ENCODE measurements around the gene TBXA2R.
"Not testable (repeated sequence)": the region's sequence is repeated elsewhere in the genome, so short reads cannot be mapped to it uniquely, and the experiment has no call there.

The TBXA2R gene

DNA sequence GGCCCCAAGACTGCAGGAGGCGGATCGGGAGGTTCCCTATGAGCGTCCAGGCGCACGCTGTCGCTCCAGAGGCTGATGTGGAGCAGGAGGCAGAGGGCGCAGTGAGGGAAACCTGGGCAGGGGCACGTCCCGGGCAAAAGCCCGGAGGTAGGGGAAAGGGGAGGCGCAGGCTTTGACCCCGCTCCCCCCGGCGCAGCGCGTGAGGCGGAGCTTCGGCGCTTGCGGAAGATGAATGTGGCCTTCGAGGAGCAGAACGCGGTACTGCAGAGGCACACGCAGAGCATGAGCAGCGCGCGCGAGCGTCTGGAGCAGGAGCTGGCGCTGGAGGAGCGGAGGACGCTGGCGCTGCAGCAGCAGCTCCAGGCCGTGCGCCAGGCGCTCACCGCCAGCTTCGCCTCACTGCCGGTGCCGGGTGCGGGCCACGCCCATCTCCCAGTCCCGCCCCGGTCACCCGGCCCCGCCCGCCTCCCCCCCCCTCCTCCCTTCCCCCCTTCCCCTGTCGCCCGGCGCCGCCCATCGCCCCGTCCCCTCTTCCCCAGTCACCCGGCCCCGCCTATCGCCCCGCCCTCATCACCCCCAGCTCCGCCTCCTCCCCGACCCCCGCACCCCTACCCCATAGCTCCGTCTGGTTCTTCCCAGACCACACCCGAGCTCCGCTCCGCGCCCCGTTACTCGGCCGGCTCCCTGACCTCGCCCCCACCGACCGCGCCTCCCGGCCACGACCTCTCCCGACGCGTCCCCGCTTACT, 29.8 kb downstream of the TBXA2R start:
- peak; percentile 79 for DNase-seq

DNA sequence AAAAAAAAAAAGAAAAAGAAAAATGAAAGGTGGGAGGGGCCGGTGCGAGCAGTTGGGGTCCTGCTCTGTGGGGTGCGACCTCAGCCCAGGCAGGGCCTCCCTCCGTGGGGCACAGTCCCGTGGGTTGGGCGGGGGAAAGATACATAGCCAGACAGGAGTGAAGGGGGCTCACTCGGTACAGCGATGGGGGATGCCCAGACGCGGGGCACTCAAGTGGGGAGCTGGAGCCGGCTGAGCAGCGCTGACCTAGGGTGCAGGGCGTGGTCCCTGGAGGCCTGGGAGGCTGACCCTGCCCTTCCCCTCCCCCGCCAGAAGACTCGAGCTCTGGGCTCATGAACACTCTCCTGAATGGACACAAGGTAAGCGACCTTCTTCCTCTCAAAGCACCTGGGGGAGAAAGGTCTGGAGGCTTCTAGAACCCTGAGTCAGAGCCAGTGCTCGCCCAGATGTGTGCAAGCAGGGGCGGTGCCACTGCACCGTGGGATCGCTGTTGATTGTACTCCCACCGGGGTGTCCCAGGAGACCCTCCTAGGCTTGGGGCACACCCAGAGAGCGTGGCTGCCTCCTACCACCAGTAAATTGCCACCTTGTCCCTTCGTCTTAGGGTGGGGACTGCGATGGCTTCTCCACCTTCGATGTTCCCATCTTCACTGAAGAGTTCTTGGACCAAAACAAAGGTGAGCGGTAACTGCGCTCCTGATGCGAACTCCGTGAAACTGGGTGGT, 30.6 kb downstream of the TBXA2R start:
- no peak for DNase-seq

- no peak for DNase-seq
These were observed 31.4 kb downstream of the TBXA2R start for GRCh38 chr19:3575260-3575741.

DNA sequence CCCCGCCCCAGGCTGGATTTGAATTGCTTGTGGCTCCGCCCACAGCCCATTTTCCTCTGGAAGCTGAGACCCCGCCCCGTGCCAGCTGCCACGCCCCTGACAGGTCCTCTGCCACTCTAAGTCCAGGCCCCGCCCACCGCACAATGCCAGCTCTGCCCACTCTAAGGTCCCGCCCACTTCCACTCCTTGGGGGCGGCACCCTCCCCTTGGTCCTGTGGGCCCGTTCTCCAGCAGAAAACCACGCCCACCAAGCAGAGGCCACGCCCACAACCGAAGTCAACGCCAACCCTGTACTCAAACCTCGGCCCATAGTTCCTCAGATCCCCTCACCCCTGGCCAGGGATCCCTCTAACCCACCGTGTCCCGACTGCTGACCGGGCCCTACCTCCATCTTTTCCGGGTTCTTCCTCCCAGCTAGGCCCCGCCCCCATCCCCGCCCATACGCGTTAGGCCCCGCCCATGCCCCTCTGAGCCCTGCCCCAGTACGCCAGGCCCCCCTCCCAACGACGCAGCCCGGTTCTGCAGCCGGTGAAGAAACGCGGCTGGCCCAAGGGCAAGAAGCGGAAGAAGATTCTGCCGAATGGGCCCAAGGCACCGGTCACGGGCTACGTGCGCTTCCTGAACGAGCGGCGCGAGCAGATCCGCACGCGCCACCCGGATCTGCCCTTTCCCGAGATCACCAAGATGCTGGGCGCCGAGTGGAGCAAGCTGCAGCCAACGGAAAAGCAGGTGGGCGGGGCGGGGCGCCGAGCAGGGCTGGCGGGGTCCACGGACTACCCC, 32.6 kb downstream of the TBXA2R start:
- DNase-seq, result peak; percentile 73

DNA sequence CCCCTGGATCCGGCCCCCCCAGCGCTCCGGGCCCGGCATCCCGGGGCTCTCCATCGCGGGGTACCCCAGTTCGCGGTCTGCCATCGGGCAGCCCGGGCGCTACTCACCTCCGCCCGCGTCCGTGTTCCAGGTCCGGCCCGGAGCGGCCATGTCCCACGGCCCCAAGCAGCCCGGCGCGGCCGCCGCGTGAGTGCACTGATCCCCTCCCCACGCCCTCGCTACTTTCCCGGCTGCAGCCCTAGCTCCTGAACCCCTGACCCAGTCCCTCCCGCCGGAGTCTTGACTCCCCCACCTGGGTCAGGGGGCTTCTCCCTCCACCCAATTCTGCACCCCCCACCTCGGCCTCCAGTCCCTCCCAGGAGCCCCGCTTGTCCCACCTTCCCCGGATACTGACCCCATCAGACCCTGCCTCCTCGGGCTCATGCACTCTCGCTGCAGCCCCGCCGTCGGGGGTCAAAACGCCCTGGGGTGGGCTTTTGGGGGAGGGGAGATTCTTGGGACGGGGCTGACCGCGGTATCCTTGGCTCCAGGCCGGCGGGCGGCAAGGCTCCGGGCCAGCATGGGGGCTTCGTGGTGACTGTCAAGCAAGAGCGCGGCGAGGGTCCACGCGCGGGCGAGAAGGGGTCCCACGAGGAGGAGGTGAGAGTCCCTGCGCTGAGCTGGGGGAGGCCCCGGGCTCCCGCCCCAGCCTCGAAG, 33.4 kb downstream of the TBXA2R start:
- DNase-seq, result peak; percentile 57

GRCh38 chr19:3572855-3573161, 33.9 kb downstream of the TBXA2R start, which contains the start of gene HMG20B:
HMG20B (plus strand) TSS chr19:3572944; CDS start chr19:3573310, 366 bp downstream.
- DNase-seq, result no peak

- DNase-seq, result peak; percentile 99
These were observed 34.4 kb downstream of the TBXA2R start for GRCh38 chr19:3572132-3572854.

DNA sequence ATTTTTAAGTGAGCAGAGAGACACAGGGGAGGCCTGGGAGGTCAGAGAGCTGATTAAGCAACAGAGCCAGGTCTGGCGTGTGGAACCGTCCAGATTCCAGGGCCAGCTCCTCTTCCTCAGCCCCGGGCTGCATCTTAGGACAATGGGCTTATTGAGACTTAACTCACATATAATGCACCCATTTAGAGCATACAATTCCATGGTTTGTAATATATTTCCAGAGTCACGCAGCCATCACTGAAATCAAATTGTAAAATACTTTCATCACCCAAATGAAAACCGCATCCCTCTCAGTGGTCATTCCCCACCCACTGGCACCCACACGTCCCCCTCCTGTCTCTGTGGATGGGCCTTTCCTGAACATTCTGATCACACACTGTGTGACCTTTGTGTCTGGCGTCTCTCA, 36.1 kb downstream of the TBXA2R start:
- DNase-seq, result no peak

DNA sequence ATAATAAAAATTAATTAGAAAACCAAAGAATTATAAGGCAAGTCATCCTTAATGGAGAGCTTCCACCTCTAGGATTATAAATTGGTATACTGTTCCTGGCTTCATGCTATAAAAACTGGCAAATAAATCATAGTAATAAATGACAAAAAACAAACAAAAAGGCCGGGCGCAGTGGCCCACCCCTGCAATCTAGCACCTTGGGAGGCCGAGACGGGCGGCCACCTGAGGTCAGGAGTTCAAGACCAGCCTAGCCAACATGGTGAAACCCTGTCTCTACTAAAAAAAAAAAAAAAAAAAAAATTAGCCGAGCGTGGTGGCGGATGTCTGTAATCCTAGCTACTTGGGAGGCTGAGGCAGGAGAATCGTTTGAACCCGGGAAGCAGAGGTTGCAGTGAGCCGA, 36.6 kb downstream of the TBXA2R start:
- not testable (repeated sequence) for DNase-seq

DNA sequence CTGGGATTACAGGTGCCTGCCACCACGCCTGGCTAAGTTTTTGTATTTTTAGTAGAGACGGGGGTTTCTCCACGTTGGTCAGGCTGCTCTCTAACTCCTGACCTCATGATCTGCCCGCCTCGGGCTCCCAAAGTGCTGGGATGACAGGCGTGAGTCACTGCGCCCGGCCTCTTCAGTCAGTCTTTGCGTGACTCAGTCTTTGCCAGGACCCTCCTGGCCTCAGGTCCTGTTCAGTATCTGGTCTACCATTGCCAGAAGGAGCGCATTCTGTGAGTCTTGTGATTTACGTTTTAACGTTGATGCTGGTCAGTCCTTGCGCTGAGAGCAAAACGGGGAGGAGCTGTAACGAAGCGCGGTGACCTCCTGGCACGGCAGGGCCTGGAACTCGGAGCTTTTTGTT, 41.5 kb downstream of the TBXA2R start:
- DNase-seq, result no peak

GRCh38 chr19:3563709-3564524, 42.8 kb downstream of the TBXA2R start:
- DNase-seq, result no peak

- peak; percentile 96 for DNase-seq
These were observed 49.0 kb downstream of the TBXA2R start, which contains the start of gene MFSD12 for GRCh38 chr19:3557461-3558248. MFSD12 (minus strand) TSS chr19:3557586; CDS start chr19:3557403, 183 bp downstream.

DNA sequence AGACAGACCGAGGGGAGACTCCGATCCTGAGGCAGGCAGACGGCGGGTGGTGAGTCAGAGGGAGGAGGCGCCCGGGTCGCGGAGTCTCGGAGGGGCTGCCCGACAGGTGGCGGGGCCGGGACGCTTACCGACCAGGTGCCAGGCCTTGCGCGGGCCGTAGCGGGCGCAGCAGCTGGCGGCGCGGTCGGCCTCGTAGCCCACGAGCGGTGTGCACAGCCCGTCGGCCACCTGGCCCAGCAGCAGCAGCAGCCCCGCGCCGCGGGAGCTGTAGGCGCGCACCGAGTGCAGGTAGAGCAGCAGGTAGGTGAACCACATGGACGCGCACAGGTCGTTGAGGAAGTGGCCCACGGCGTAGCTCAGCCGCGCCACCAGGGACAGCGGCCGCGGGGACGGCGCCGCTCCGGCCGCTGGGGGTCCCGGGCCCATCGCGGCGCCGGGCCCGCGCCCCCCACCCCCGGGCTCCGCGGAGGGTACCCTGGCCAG, 49.7 kb downstream of the TBXA2R start:
- peak; percentile 50 for DNase-seq

DNA sequence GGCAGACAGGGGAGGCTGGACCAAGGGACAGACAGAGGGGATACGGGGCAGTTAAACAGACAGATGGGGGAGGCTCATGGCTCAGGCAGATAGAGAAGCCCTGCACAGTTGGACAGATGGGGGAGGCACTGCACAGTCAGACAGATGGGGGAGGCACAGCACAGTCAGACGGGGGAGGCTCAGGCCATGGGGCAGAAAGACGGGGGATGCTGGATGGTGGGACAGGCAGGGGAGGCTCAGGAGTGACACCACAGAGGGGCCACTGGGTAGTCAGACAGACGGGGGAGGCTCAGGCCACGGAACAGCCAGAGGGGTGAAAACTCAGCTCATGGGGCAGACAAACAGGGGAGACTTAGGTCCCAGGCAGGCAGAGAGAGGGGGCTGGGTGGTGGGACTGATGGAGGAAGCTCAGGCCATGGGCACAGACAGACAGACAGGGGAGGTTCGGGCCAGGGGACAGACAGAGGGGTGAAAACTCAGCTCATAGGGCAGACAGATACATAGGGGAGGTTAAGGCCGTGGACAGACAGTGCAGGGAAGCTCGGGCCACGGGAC, 50.2 kb downstream of the TBXA2R start:
- no peak for DNase-seq

GRCh38 chr19:3555653-3556422, 50.8 kb downstream of the TBXA2R start:
- no peak for DNase-seq

DNA sequence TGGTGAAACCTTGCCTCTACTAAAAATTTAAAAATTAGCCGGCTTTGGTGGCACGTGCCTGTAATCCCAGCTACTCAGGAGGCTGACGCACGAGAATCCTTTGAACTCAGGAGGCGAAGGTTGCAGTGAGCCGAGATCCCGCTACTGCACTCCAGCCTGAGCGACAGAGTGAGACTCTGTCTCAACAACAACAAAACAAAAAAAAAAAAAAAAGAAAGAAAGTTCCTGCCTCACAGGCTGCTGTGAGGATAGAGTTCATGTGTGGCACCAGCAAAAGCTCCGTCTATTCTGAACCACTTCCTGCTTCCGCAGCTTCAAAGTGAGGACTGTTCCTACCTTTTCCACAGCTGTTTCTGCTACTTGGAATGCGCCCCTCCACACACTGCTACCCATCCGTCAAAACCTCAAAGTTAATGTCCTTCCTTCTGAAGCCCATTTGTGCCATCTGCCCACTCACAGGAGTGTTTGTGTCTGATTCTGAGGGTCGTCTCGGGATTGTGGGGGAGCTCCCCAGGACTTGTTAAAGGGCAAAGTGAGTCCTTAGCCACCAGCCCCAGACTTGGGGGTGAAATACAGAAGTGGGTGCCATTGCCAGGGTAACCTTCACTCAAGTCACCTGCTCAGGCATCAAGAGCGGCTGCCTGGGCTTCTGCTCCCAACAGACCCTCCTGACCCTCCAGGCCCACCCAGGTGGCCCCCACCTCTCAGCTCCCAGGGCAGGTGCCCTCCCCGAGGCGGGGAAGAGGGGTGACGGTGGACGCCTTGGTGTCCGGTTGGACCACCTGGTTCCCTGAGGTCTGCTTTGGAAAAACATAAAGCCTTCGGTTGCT, 52.2 kb downstream of the TBXA2R start:
- no peak for DNase-seq

DNA sequence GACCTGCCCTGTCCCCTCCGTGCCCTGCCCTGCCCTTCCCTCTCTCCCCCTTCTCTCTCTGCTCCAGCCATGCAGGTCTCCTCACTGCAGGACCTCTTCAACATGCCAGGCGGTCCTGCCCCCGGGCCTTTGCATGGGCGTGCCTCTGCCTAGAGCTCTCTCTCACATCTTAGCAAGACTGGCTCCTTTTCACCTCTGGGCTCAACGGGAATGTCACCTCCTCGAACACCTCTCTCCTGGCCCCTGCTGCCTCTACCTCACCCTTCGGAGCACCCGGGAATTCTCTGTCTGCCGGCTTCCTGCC, 54.9 kb downstream of the TBXA2R start:
- DNase-seq, result no peak

Measured in retina (tissue), 1 donor.